Measurements from ENCODE around the gene PRMT7.

PRMT7 gene

GRCh38 chr16:68350813-68351350 lies 40.1 kb downstream of the PRMT7 start:
- DNase-seq = no peak

- no peak for DNase-seq
These were observed 40.6 kb downstream of the PRMT7 start for GRCh38 chr16:68351463-68351862.

GRCh38 chr16:68351991-68352431 lies 41.2 kb downstream of the PRMT7 start:
- DNase-seq = no peak

GRCh38 chr16:68353366-68353765 lies 42.5 kb downstream of the PRMT7 start:
- DNase-seq = no peak

GRCh38 chr16:68354816-68355215 lies 44.0 kb downstream of the PRMT7 start:
- no peak for DNase-seq

GRCh38 chr16:68355447-68356248 lies 44.8 kb downstream of the PRMT7 start:
- peak; percentile 11 for DNase-seq

- no peak for DNase-seq
These were observed 45.6 kb downstream of the PRMT7 start for GRCh38 chr16:68356249-68356918.

GRCh38 chr16:68356919-68357286 lies 46.1 kb downstream of the PRMT7 start:
- no peak for DNase-seq

- DNase-seq = no peak
These were observed 46.7 kb downstream of the PRMT7 start for GRCh38 chr16:68357521-68357922.

- DNase-seq = no peak
These were observed 47.1 kb downstream of the PRMT7 start for GRCh38 chr16:68357923-68358322.

GRCh38 chr16:68358951-68359350 lies 48.1 kb downstream of the PRMT7 start:
- no peak for DNase-seq

- no peak for DNase-seq
These were observed 48.8 kb downstream of the PRMT7 start for GRCh38 chr16:68359398-68360191.

- no peak for DNase-seq
These were observed 49.7 kb downstream of the PRMT7 start for GRCh38 chr16:68360547-68360946.

GRCh38 chr16:68360956-68361355 lies 50.1 kb downstream of the PRMT7 start:
- DNase-seq = no peak

- no peak for DNase-seq
These were observed 50.7 kb downstream of the PRMT7 start for GRCh38 chr16:68361485-68361884.

- no peak for DNase-seq
These were observed 51.6 kb downstream of the PRMT7 start for GRCh38 chr16:68362262-68362913.

GRCh38 chr16:68362947-68363657 lies 52.3 kb downstream of the PRMT7 start:
- DNase-seq = no peak

GRCh38 chr16:68363658-68364521 lies 53.1 kb downstream of the PRMT7 start:
- DNase-seq = no peak

GRCh38 chr16:68364561-68364998 lies 53.8 kb downstream of the PRMT7 start:
- DNase-seq = no peak

- DNase-seq = no peak
These were observed 54.5 kb downstream of the PRMT7 start for GRCh38 chr16:68365167-68365817.

Data from retina (tissue), 1 donor.